BE2C (cell line): ENCODE measurements around the gene UBFD1.

ENCODE experiments used
- DNase-seq: peaks from one replicate; pipeline ENCODE4 v3.0.0-alpha.2; 2020
- H3K27me3 ChIP-seq: fragments of 250-450 bp; sonication (Bioruptor Pico); 2 replicates; pipeline ENCODE4 v1.5.1; 2020; ENCODE audit warnings: mild to moderate bottlenecking
- H3K36me3 ChIP-seq: fragments of 250-450 bp; sonication (Bioruptor Pico); 2 replicates; pipeline ENCODE4 v1.5.1; 2020; ENCODE audit warnings: mild to moderate bottlenecking
- H3K4me1 ChIP-seq: fragments of 250-450 bp; sonication (Bioruptor Pico); 2 replicates; pipeline ENCODE4 v1.5.1; 2020
- H3K4me3 ChIP-seq: 2 replicates; pipeline ENCODE4 v1.5.1; 2011; ENCODE audit warnings: low read depth, low read length
- H3K9me3 ChIP-seq: fragments of 250-450 bp; sonication (Bioruptor Pico); 2 replicates; pipeline ENCODE4 v1.5.1; 2020
- CTCF ChIP-seq: IDR thresholded peaks from 2 replicates; pipeline ENCODE4 v1.5.1; 2012; ENCODE audit warnings: mild to moderate bottlenecking, low read depth, low read length

UBFD1 gene

DNA sequence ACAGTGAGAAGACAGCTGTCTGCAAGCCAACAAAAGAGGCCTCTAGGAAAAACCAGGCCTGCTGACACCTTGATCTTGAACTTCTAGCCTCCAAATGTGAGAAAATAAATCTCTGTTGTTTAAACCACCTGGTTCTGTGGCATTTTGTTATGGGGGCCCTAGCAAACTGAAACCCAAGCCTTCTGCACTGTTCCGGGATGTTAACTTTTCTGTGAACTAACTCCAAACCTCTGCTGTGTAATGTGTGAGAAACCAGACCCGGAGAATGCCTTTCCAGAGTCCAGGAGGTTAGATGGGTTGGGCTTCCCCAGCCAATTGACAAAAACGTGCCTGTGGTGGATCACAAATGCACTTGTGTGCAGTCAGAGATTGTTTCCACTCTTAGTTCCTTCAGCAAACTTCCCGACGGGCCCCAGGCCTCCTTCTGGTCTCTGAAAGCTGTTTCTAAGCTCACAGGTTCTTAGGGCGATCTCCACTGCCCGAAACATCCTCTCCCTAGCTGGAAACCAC lies 33.6 kb upstream of the UBFD1 start:
- no peak overlapping the region for H3K4me3 ChIP-seq
- H3K4me1 ChIP-seq: peaks cover 2% of the 10 kb centered on the region; the same call in 1 of the 2 replicates
- TF ChIP-seq CTCF: no peak
- no peaks in the 10 kb centered on the region for H3K9me3 ChIP-seq
- H3K36me3 ChIP-seq: peaks cover 50% of the 10 kb centered on the region
- no peak for DNase-seq
- H3K27me3 ChIP-seq: no peaks in the 10 kb centered on the region

GRCh38 chr16:23524886-23525285 lies 32.6 kb upstream of the UBFD1 start:
- H3K4me1 ChIP-seq: no peaks in the 10 kb centered on the region; the same call in 1 of the 2 replicates
- no peaks in the 10 kb centered on the region for H3K27me3 ChIP-seq
- H3K9me3 ChIP-seq: no peaks in the 10 kb centered on the region
- no peak overlapping the region for H3K4me3 ChIP-seq
- peaks cover 50% of the 10 kb centered on the region for H3K36me3 ChIP-seq
- TF ChIP-seq CTCF: no peak
- no peak for DNase-seq

GRCh38 chr16:23527961-23528643 lies 29.4 kb upstream of the UBFD1 start:
- Histone ChIP-seq H3K4me3 (no peak overlapping the region), H3K36me3 (peaks cover 62% of the 10 kb centered on the region), H3K4me1 (no peaks in the 10 kb centered on the region; the same call in 1 of the 2 replicates), H3K27me3 (no peaks in the 10 kb centered on the region), H3K9me3 (no peaks in the 10 kb centered on the region)
- DNase-seq: no peak
- TF ChIP-seq CTCF: no peak

- Histone ChIP-seq H3K4me1 (no peaks in the 10 kb centered on the region; the same call in 1 of the 2 replicates), H3K9me3 (no peaks in the 10 kb centered on the region), H3K36me3 (peaks cover 63% of the 10 kb centered on the region), H3K4me3 (no peak overlapping the region), H3K27me3 (no peaks in the 10 kb centered on the region)
- no peak for DNase-seq
- no peak for TF ChIP-seq CTCF
Measured at GRCh38 chr16:23528644-23529310, 28.8 kb upstream of the UBFD1 start.

DNA sequence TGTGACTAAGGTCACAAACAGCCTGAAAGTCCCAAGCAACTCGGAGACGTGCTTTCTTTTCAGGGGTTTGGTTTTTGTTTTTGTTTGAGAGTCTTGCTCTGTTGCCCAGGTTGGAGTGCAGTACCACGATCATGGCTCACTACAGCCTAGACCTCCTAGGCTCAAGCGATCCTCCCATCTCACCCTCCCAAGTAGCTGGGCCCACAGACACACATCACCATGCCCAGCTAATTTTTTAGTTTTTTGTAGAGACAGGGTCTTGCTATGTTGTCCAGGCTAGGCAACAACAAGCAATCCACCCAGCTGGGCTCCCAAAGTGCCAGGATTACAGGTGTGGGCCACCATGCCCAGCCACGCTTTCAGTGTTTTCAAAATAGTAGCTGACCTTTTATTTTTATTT lies 27.5 kb upstream of the UBFD1 start:
- TF ChIP-seq CTCF: no peak
- Histone ChIP-seq H3K4me3 (no peak overlapping the region), H3K4me1 (no peaks in the 10 kb centered on the region; the same call in 1 of the 2 replicates), H3K36me3 (peaks cover 67% of the 10 kb centered on the region), H3K27me3 (no peaks in the 10 kb centered on the region), H3K9me3 (no peaks in the 10 kb centered on the region)
- DNase-seq: no peak

DNA sequence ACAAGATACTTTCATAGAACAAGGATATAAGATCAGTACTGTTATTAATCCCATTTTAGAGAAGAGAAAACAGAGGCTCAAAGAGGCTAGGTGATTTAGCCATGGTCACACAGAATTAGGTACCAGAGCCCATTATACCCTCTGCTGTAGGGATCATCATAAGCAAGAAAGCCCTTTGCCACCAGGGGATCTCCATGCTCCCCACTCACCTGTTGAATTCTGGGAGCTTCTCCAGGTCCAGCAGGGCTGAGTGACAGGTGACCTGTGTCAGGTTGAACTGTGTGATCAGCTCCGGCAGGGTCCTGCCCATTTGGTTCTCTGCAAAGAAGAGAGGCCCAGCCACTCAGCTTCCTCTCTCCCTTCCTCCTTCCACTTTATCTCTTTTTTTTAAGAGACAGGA lies 25.1 kb upstream of the UBFD1 start:
- Histone ChIP-seq H3K27me3 (no peaks in the 10 kb centered on the region), H3K36me3 (peaks cover 72% of the 10 kb centered on the region), H3K9me3 (no peaks in the 10 kb centered on the region), H3K4me1 (no peaks in the 10 kb centered on the region), H3K4me3 (no peak overlapping the region)
- no peak for TF ChIP-seq CTCF
- DNase-seq: no peak
